ENCODE measurements around the gene RACGAP1.

The RACGAP1 gene

GRCh38 chr12:49967042-49967776 lies 58.1 kb downstream of the RACGAP1 start:
- DNase-seq = peak; percentile 68

GRCh38 chr12:49966511-49967041 lies 58.7 kb downstream of the RACGAP1 start:
- DNase-seq = no peak

GRCh38 chr12:49965836-49966235 lies 59.5 kb downstream of the RACGAP1 start:
- DNase-seq = no peak

GRCh38 chr12:49964849-49965624 lies 60.3 kb downstream of the RACGAP1 start:
- DNase-seq = no peak

GRCh38 chr12:49963976-49964815 lies 61.1 kb downstream of the RACGAP1 start:
- DNase-seq = no peak

- DNase-seq = no peak
Measured at GRCh38 chr12:49962861-49963765, 62.2 kb downstream of the RACGAP1 start.

- no peak for DNase-seq
Measured at GRCh38 chr12:49961993-49962764, 63.1 kb downstream of the RACGAP1 start.

- DNase-seq = no peak
Measured at GRCh38 chr12:49961111-49961922, 64.0 kb downstream of the RACGAP1 start, which contains the start of gene AQP5. Gene AQP5, plus strand, starts transcription at chr12:49961872. Its CDS starts 146 bp downstream, at chr12:49962018.

GRCh38 chr12:49960474-49961110 lies 64.7 kb downstream of the RACGAP1 start:
- no peak for DNase-seq

GRCh38 chr12:49959685-49960473 lies 65.4 kb downstream of the RACGAP1 start:
- no peak for DNase-seq

- DNase-seq = no peak
Measured at GRCh38 chr12:49957570-49957967, 67.7 kb downstream of the RACGAP1 start.

GRCh38 chr12:49956663-49957569 lies 68.4 kb downstream of the RACGAP1 start:
- DNase-seq = no peak

- DNase-seq = no peak
Measured at GRCh38 chr12:49955899-49956662, 69.2 kb downstream of the RACGAP1 start.

- DNase-seq = no peak
Measured at GRCh38 chr12:49954863-49955830, 70.1 kb downstream of the RACGAP1 start.
